OCI-LY7 (cell line): ENCODE measurements around the gene MFRP.

Experiments used
- CTCF ChIP-seq: fragments of 200-600 bp; sonication (generic); conservative IDR thresholded peaks from 2 replicates; pipeline ENCODE4 v1.5.1; 2014; ENCODE audit warnings: mild to moderate bottlenecking, antibody characterized with exemption, low read length, moderate library complexity, mixed read lengths
- EZH2phosphoT487 ChIP-seq: fragments of 200-600 bp; sonication (generic); IDR thresholded peaks from 2 replicates; pipeline ENCODE4 v1.6.1; 2018; ENCODE audit warnings: low read depth, borderline replicate concordance, mild to moderate bottlenecking, mixed run types, antibody characterized with exemption, low read length, moderate library complexity, mixed read lengths

GRCh38 chr11:119363851-119364590 is 17.5 kb upstream of the MFRP start:
- TF ChIP-seq CTCF (peak; percentile 18; the same call in 1 of the 2 replicates), EZH2phosphoT487 (no peak)
